OCI-LY3 (cell line): Measurements from ENCODE around the gene MTURN.

Experiments used
- CTCF ChIP-seq: fragments of 200-600, 300-600 bp; sonication (generic); IDR thresholded peaks from 2 replicates; pipeline ENCODE4 v1.5.1; 2014; ENCODE audit warnings: antibody characterized with exemption, low read length, low read depth
- EZH2phosphoT487 ChIP-seq: fragments of 200-600 bp; shearing (Covaris generic); IDR thresholded peaks from 2 replicates; pipeline ENCODE4 v1.6.1; 2018; ENCODE audit warnings: antibody characterized with exemption, mixed run types, low read depth

DNA sequence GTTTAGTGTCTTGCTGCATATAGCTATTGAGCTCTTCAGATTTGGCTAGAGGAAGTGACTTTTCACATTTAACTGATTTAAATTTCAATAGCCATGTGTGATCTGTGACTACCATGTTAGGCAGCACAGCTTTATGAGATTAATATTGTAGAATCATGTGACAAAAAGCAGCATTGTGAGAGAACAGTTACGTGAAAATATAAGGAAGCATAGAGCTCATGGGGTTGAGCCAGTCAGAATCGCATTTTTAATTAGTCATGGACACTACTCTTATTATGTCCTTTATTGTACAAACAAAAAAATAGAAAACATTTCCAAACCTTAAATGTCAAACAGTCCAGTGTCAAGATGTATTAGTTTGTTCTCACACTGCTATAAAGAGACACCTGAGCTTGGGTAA, 48.0 kb downstream of the MTURN start:
- TF ChIP-seq CTCF (no peak), EZH2phosphoT487 (no peak)
